ENCODE data around the gene GALNS. TPM values are rescaled to one million over a fixed set of nuclear protein-coding genes. Genes with fewer than 3 reads are reported as not detected.

The GALNS gene
- polyA plus RNA-seq, 5 donors: 19.8 to 33.1 (median 26.7) TPM

DNA sequence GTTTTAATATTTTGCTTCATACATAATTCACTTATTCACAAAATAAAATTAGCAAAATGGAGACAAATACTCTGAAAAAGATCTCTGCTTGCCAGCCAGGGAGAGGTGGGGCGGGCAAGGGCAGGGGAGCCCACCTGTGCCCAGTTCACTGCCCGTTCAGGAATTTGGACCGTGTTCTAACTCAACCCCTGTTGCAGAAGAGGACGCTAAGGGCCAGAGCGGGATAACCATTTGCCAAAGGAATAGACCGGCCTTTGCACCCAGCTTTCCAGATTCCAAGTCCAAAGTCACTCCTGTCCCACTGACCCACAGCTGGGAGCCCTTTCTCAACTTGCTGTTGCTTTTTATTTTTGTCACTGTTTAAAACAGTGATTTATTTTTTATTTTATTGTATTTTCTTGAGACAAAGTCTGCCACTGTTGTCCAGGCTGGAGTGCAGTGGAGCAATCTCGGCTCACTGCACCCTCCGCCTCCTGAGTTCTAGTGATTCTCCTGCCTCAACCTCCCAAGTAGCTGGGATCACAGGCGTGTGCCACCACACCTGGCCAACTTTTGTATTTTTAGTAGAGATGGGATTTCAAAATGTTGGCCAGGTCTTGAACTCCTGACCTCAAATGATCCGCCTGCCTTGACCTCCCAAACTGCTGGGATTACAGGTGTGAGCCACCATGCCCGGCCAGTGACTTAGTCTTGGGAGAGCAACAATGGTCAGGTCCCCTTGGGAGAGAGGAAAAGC is 69.0 kb downstream of the GALNS start:
- no peak for DNase-seq

DNA sequence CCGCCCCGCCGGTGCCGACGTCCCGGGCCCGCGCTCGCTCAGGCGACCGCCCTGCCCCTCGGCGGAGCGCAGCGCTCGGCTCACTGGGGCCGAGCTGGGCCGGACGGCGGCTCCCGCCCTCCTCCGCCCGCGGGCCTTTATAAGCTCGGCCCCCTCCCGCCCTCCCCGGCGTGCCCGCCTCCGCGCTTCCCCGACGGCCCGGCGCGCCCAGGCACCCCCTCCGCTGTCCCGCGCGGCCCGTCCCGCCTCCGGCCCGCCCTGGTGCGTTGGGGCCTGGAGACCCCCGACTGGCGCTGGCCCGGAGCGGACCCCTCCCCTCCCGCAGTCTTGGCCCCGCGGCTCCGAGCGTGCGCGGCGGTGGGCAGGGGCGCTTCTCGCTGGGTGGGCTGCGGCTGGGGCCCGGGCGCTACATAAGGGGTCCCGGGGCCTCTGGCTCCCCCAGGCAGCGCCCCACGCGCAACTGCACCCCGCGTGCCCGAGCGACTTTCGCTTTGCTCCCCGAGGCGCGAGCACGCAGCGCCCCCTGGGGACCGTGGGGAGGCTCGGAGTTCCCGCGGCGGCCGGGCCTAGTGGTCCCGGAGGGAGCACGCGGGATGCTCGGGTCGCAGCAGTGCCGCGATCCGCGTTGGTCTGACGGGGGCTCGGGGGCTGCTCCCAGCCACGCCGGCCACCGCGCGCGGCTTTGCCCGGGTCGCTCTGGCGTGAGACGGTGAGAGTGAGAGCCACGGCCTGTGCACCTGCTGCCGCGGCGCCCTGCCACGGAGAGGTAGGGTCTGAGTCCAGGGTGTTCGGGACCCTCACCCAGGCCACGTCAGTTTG is 71.4 kb downstream of the GALNS start, which contains the start of gene PIEZO1:
Gene PIEZO1, minus strand, starts transcription at position 115 of the 819 bp plus-strand sequence. CDS start 256 bp downstream, outside the sequence.
- peak; percentile 69 to 78 for DNase-seq

DNA sequence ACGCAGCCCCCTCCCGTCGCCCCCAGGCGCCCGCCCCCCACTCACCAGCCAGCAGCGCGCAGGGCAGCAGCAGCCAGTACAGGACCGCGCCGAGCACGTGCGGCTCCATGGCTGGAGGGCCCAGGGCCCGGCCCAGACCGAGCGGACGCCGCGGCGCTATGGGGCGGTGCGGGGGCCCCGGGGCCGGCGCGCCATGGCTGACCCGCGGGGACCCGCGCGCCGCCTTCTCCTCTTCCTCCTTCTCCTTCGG is 72.0 kb downstream of the GALNS start:
- DNase-seq: no peak

DNA sequence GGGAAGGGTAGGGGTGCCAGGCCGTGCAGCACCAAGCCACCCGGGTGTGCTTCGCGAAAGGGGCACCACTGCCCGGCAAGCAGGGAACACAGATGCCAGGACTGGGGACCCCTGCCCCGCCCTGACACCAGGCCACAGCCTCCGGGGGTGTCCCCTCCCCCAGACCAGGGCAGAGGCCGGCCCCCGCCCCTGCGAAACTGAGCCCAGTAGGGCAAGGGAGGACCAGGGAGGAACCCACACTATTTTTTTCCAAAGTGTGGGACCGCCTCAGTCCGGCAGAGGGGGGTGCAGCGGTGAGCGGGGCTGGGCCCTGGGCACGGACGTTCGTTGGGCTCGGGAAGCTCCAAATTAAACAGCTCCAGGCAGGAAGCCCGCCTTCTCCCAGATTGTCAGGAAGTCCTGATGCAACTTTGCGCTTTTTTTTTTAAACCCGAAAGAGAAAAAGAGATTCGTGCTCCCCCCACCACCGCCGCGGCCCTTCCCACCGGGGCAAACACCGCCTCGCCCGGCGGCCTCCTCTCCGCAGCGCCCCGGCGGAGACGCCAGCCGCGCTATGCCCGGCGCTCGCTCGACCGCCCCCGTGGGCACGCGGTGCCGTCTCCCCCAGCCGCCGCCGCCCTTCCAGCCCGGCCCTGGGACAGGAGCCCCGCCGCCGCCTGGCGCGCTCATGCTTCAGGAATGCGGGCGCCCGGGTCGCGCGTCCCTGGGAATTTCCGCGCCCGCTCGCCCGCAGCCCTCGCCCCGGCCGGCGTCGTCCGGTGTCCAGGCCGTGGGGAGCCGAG is 72.5 kb downstream of the GALNS start:
- DNase-seq: peak; percentile 74 to 79

DNA sequence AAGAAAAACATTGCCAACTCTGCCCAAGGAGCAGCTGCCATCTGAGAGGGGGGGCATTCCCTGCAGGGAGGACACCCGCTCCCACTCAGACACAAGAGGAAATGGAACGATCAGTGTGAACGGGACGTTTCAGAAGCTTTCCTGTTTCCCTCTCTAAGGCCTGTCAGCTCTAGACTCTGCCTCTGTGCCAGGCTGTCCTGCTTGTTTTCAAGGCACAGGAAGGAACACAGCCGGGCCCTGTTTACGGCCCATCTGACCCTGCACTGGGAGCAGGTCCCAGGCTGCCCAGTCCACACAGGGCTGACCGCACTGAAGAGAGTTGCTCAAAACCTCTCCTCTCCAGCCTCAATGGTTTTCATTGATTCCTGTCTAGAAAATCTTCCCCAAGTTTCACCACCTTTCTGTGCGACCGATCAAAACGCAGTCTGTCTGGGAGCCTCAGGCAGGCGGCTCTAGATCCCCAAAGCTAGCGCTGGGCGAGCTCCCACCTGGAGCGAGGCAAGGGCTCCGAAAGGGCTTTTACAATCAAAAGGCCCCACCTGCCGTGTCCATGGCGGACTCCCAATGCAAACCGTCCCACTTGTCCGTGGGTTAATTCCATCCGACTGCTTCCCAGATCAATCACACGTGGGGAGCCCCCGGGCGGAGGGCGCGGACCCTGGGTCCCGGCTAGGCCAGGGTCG is 73.2 kb downstream of the GALNS start:
- no peak for DNase-seq

DNA sequence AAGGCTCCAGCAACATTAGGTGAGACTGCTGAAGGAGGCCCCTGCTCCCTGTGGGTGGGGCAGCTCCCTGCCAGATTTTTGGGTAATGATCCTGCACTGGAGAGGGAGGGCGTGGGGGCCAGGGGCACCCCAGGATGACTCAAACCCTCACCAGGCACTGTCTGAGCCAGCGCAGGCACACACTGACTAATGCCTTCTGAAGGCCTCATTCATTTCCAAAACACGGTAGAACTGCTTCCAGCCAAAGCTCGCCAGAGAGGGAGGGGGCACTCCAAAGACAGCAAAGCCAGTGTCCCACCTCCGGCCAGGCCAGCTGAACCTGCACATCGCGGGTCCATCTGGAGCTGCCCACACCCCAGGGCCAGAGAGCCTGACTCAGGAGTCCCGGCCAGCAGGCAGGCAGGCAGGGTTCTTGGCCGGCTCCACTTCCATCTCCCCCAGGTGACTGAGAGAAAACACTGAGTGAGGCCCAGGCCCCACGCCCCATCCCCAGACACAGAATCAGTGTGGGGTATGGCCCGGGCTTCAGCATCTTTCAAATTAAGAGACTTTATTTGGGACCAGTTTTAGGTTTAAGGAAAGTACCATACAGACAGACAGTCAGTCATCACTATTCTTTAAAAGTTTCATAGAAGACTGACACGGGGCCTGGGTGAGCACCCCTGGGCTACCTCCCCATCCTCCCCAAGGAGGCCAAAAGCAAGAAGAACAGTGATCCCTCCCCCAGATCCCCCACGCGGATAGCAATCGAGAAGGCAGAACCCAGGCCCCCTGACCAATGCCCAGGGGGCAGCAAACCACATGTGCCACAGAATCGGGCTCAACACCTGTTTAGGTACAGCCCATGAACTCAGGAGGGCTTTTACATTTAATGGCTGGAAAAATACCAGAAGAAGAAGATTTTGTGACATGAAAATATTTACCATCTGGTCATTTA is 74.0 kb downstream of the GALNS start:
- DNase-seq: no peak

DNA sequence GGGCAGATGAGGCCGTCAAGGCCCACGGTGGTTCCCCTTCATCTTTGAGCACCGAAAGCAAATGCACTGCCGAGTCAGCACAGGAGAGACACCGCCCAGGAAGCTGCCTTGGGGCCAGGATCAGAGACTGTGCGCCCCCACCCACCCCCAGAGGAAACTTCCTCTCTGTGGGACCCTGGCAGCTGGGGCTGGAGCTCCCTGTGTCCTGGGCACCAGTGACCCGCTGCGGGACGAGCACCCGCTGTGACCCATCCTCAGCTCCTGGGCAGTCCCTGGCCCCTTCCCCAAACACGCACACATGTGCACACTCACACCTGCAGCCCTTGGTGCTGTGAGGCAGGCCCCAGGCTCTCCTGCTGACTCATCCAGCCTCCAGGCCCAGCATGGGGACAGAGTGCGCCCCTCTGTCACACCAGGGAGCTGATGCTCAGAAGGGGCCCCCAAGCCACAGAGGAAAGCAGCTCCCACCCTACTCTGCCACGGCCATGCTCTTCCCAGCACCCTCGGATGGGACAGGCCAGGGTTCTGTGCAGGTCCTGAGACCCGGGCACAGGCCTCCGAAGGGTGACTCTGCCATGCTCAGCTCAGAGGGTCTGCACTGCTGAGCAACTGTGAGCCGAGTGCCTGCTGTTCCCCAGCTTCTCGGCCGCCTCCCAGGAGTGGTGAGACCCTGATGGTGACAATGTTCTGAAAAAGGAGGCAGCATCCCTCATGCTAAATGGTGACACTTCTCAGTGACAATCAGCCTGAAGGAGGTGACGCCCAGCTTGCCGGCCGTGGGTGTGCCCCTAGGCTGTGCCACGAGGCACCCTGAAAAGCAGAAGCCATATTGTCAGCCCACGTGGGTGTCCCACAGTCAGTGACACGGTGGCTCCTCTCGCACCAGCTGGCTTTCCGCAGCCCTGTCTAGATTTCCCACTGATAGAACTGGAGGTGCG is 75.3 kb downstream of the GALNS start:
- no peak for DNase-seq

DNA sequence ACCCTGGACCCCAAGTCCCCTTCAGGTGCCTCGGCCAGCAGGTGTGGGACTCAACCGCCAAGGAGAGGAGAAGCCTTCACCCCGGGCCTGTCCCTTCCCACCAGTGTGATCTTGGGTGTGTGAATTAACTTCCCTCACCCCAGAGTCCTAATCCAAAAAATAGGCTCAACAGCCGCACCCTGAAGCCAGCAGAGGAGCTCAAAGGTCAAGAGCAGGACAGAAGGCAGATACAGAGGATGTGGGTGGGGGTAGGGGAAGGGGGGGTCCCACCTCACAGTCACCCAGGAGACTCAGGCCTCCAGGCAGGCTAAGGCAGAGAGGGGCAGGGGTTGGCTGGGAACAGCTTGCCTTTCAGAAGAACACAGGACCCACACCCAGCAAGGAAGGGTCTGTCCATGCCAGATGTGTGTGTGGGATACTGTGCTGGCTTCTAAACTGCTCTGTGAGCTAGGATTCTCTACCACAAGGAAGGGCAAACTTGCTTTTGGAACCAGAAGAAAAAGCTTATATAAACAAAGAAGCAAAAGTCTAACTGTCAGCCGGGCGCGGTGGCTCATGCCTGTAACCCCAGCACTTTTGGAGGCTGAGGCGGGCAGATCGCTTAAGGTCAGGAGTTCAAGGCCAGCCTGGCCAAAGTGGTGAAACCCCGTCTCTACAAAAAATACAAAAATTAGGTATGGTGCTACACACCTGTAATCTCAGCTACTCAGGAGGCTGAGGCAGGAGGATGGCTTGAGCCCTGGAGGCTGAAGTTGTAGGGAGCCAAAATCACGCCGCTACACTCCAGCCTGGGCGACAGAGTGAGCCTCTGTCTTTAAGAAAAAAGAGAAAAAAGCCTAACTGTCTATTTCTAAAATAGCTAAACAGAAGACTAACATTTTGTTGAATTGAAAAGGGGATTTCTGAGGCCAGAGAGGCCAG is 76.3 kb downstream of the GALNS start:
- DNase-seq: no peak

DNA sequence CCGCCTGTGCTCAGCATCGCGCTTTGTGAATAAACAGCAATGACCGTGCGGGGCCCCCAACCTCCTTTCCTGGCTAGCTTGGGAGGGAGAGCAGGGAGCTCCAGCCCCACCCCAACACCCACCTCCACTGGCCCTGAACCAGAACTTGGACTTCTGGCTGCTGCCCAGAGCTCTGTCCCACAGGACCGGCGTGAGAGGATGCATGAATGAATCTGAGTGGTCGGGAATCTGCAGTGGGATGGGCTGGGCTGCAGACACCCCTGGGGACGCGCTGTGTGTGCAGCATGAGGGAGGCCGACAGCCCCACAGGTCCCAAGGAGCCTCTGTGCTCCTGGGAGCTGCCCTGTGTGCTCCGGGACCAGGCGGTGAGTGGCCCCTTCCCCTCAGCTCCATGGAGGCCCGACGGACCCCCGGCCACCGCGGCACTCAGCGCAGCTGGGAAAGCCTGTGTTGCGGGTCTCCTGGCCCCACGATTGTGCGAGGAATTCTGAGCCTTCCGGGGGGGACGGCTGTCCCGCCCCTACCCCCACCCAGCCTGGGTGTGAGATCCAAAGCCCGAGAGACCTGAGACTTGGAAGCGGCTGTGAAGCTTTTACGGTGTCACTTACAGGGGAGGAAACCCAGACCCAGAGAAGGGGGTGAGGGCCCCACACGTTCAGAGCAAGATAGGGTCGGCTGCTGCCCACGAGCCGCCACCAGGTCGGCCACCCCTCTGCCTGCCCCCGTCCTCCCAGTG is 77.2 kb downstream of the GALNS start:
- no peak for DNase-seq

DNA sequence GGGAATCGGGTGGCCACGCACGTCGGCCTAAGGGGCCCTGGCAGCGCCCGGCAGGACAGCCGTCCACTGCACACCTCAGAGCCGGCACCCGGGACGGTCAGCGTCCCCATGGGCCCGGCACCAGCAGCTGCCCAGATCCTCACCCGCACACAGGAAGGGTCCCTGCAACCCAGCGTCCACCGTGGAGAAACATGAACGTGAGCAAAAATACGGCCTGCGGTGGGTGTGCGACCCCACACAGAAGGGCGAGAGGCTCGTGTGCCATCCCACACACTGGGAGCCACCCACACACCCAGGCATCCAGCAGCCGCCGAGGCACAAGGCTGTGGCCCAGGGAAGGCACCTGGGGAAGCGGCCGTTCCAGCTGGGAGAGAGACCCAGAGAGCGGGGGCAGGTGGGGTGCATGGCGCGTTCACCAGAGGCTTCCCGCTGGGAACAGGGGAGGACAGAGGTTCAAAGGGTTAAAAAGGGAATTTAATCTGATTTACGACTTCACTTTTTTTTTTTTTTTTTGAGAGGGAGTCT is 78.1 kb downstream of the GALNS start:
- no peak for DNase-seq

DNA sequence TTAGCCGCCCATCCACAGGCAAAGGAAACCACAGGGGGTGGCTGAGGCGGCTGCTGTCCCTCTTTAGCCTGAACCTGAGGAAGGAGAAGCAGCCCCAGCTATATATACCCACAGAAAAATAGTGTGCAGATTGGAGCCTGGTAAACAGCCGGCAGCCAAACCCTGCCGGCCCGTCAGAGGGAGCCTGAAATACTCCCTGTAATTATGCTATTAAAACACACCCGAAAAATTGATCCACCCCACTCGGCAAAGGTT is 78.5 kb downstream of the GALNS start:
- no peak for DNase-seq

DNA sequence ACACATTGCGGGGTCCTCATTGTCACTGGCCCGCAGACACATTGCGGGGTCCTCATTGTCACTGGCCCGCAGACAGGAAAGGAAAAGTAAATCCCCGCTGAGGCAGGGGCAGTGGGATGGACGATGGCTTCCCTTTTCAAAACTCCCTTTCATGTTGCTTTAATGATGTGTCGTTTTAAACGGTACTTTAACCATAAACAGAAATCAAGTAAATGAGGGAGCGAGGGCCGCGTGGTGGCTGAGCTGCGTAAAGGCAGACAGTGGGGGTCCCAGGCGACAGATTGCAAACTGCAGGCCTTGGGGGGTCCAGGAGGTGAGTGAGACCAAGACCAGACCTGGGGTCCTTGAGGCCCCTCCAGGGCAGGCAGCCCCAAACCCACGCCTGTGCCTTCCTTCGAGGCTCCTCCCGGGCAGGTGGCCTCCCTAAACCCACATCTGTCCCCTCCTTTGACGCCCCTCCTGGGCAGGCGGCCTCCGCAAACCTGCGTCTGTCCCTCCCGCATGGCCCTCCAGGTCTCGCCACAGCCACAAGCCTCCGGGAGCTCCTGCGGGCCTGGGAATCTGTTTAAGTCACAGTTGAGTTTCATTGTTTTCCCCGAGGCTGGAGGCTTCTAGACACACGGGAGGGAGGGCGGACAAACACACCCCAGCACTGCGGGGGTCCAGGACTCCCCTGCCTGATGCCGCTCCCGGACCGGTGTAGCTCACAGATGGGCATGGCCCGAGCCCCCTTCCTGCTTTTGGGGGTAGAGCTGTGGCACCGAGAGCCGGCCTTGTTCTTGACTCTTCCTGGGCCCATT is 79.1 kb downstream of the GALNS start:
- DNase-seq: no peak

DNA sequence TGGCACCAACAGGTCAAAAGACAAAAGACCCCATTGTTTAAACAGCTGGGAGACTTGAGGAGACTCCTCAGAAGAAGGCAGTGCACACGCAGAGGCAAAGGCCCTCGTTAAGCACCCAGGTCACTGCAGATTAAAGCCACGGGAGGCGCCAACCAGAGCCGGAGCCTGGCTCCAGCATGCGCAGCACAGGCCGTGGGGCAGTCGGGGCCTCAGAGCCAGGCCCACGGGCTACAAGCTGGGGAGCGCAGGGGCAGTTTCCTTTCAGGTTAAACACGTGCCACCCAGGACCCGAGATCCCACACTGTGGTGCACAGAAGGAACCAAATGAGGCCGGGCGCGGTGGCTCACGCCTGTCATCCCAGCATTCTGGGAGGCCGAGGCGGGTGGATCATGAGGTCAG is 80.9 kb downstream of the GALNS start:
- DNase-seq: no peak

DNA sequence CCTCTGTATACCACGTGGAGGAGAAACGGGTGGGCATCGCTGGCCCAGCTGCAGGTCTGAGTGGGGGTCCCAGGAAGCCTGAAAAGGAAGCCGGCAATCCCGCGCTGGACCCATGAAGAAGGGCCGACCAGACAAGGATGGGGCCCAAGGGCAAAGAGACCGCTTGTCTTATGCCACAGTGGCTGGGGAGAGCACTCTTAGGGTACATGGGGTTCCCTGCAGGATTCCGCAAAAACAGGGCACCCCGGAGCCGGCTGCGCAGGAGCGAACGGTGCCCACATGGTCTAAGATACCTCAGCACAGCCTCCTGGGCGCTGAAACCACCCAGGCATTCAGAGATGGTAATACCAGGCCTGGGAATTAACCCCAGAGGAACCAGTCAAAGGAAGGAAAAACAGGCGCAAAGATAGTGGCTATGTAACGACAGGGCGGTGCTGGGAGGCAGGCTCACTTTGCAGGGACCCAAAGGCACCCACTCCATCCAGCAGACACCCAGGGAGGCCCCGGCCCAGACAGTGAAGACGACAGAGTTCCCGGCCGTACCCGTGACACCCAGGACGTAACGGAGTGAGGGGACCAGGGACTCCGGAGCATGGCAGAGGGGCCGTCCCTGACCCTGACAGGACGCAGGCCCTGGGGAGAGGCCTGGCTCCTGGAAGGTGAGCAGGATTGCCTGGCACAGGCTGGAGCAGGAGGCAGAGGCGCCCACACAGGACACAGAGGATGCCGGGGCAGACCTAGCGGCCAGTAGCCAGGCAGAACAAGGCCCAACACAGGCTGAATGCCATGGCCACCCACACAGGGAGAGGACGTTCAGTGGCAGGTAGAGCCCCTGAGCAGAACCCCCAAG is 82.0 kb downstream of the GALNS start:
- no peak for DNase-seq

DNA sequence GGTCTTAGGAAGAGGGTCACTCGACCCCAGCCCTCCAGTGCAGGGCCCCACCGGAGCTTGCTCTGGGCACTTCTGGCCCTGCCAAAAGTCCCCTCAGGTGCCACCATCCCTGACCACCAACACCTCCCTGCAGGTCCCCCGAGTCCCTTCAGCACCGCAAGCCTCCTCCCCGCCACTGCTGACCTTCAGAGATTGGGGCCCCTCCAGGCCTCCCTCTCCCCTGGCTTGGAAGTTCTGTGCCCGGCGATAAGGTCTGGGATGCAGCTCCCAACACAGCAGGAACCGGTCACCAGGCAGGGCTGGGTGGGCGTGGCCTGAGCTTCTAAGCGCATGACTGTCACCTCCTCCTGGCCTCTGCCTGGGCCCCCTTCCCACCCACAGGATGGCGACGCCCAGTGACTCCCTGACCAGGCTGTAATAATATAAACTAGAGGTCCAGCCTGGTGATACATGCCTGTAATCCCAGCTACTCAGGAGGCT is 82.9 kb downstream of the GALNS start:
- DNase-seq: peak in 1 of 2 donors; percentile 69
